HEK293 (cell line): ENCODE data around the gene CENPH.

Experiments
- BCL11B ChIP-seq: fragments of 450-650 bp; formaldehyde crosslinking; IDR thresholded peaks from 2 replicates; pipeline ENCODE4 v1.5.1; 2016; ENCODE audit warnings: low read depth, missing biosample characterization, missing genetic modification characterization
- ELK4 ChIP-seq: IDR thresholded peaks from 2 replicates; pipeline ENCODE4 v1.6.1; 2011; ENCODE audit warnings: mild to moderate bottlenecking, low read depth, low read length, borderline replicate concordance
- GFI1B ChIP-seq: fragments of 450-650 bp; formaldehyde crosslinking; IDR thresholded peaks from 2 replicates; pipeline ENCODE4 v1.5.1; 2016; ENCODE audit warnings: missing biosample characterization, missing genetic modification characterization
- HOXC10 ChIP-seq: sonication (generic); formaldehyde crosslinking; IDR thresholded peaks from 2 replicates; pipeline ENCODE4 v1.8.1; 2023; ENCODE audit warnings: mild to moderate bottlenecking, missing genetic modification reagents
- KLF10 ChIP-seq: fragments of 450-650 bp; IDR thresholded peaks from 2 replicates; pipeline ENCODE4 v1.5.1; 2018; ENCODE audit warnings: missing biosample characterization, mild to moderate bottlenecking, missing genetic modification characterization
- OSR2 ChIP-seq: fragments of 450-650 bp; formaldehyde crosslinking; IDR thresholded peaks from 2 replicates; pipeline ENCODE4 v1.5.1; 2016; ENCODE audit warnings: missing biosample characterization, missing genetic modification characterization
- SALL2 ChIP-seq: fragments of 450-650 bp; formaldehyde crosslinking; IDR thresholded peaks from 2 replicates; pipeline ENCODE4 v1.5.0; 2017; ENCODE audit warnings: missing biosample characterization, mild to moderate bottlenecking, missing genetic modification characterization, borderline replicate concordance
- SCRT2 ChIP-seq: fragments of 450-650 bp; formaldehyde crosslinking; IDR thresholded peaks from 2 replicates; pipeline ENCODE4 v1.5.1; 2016; ENCODE audit warnings: missing biosample characterization, missing genetic modification characterization
- TSHZ1 ChIP-seq: fragments of 450-650 bp; formaldehyde crosslinking; IDR thresholded peaks from 2 replicates; pipeline ENCODE4 v1.5.1; 2016; ENCODE audit warnings: missing biosample characterization, missing genetic modification characterization, borderline replicate concordance
- ZBTB17 ChIP-seq: fragments of 450-650 bp; formaldehyde crosslinking; IDR thresholded peaks from 2 replicates; pipeline ENCODE4 v1.5.1; 2016; ENCODE audit warnings: missing biosample characterization, missing genetic modification characterization
- ZFP37 ChIP-seq: fragments of 450-650 bp; formaldehyde crosslinking; IDR thresholded peaks from 2 replicates; pipeline ENCODE4 v1.5.1; 2016; ENCODE audit warnings: missing biosample characterization, missing genetic modification characterization
- ZNF10 ChIP-seq: fragments of 450-650 bp; formaldehyde crosslinking; IDR thresholded peaks from 2 replicates; pipeline ENCODE4 v1.5.1; 2017; ENCODE audit warnings: missing biosample characterization, missing genetic modification characterization
- ZNF140 ChIP-seq: fragments of 450-650 bp; formaldehyde crosslinking; IDR thresholded peaks from 2 replicates; pipeline ENCODE4 v1.5.1; 2016; ENCODE audit warnings: missing biosample characterization, missing genetic modification characterization
- ZNF148 ChIP-seq: fragments of 450-650 bp; formaldehyde crosslinking; IDR thresholded peaks from 2 replicates; pipeline ENCODE4 v1.5.0; 2017; ENCODE audit warnings: missing biosample characterization, missing genetic modification characterization, borderline replicate concordance
- ZNF155 ChIP-seq: fragments of 450-650 bp; formaldehyde crosslinking; IDR thresholded peaks from 2 replicates; pipeline ENCODE4 v1.5.1; 2016; ENCODE audit warnings: missing biosample characterization, missing genetic modification characterization
- ZNF157 ChIP-seq: fragments of 450-650 bp; formaldehyde crosslinking; IDR thresholded peaks from 2 replicates; pipeline ENCODE4 v1.5.1; 2016; ENCODE audit warnings: missing biosample characterization, missing genetic modification characterization
- ZNF19 ChIP-seq: fragments of 450-650 bp; formaldehyde crosslinking; IDR thresholded peaks from 2 replicates; pipeline ENCODE4; 2016; ENCODE audit warnings: missing biosample characterization, missing genetic modification characterization, low read depth
- ZNF202 ChIP-seq: fragments of 450-650 bp; formaldehyde crosslinking; IDR thresholded peaks from 2 replicates; pipeline ENCODE4 v1.5.1; 2016; ENCODE audit warnings: missing biosample characterization, missing genetic modification characterization, borderline replicate concordance
- ZNF23 ChIP-seq: fragments of 450-650 bp; formaldehyde crosslinking; IDR thresholded peaks from 2 replicates; pipeline ENCODE4 v1.5.1; 2016; ENCODE audit warnings: missing biosample characterization, missing genetic modification characterization, borderline replicate concordance
- ZNF24 ChIP-seq: fragments of 450-650 bp; formaldehyde crosslinking; IDR thresholded peaks from 2 replicates; pipeline ENCODE4 v1.5.1; 2016; ENCODE audit warnings: missing biosample characterization, missing genetic modification characterization
- ZNF350 ChIP-seq: fragments of 450-650 bp; formaldehyde crosslinking; IDR thresholded peaks from 2 replicates; pipeline ENCODE4 v1.5.0; 2017; ENCODE audit warnings: missing biosample characterization, mild to moderate bottlenecking, missing genetic modification characterization
- ZNF394 ChIP-seq: fragments of 450-650 bp; formaldehyde crosslinking; IDR thresholded peaks from 2 replicates; pipeline ENCODE4 v1.5.1; 2016; ENCODE audit warnings: missing biosample characterization, missing genetic modification characterization, mild to moderate bottlenecking, moderate library complexity, borderline replicate concordance
- ZNF423 ChIP-seq: fragments of 450-650 bp; formaldehyde crosslinking; IDR thresholded peaks from 2 replicates; pipeline ENCODE4 v1.5.1; 2016; ENCODE audit warnings: missing biosample characterization, missing genetic modification characterization
- ZNF555 ChIP-seq: fragments of 450-650 bp; formaldehyde crosslinking; conservative IDR thresholded peaks from 2 replicates; pipeline ENCODE4 v1.5.1; 2017; ENCODE audit warnings: missing biosample characterization, mild to moderate bottlenecking, missing genetic modification characterization, inconsistent platforms
- ZNF585B ChIP-seq: fragments of 450-650 bp; formaldehyde crosslinking; IDR thresholded peaks from 2 replicates; pipeline ENCODE4 v1.5.1; 2016; ENCODE audit warnings: missing biosample characterization, missing genetic modification characterization
- ZNF596 ChIP-seq: fragments of 450-650 bp; IDR thresholded peaks from 2 replicates; pipeline ENCODE4 v1.5.0; 2018; ENCODE audit warnings: missing biosample characterization, mild to moderate bottlenecking, missing genetic modification characterization, moderate library complexity
- ZNF600 ChIP-seq: fragments of 450-650 bp; formaldehyde crosslinking; IDR thresholded peaks from 2 replicates; pipeline ENCODE4 v1.5.1; 2016; ENCODE audit warnings: missing biosample characterization, missing genetic modification characterization
- ZNF623 ChIP-seq: fragments of 450-650 bp; formaldehyde crosslinking; IDR thresholded peaks from 2 replicates; pipeline ENCODE4 v1.5.1; 2016; ENCODE audit warnings: missing biosample characterization, missing genetic modification characterization
- ZNF624 ChIP-seq: fragments of 450-650 bp; formaldehyde crosslinking; IDR thresholded peaks from 2 replicates; pipeline ENCODE4 v1.5.1; 2017; ENCODE audit warnings: missing biosample characterization, missing genetic modification characterization
- ZNF830 ChIP-seq: fragments of 450-650 bp; IDR thresholded peaks from 2 replicates; pipeline ENCODE4 v1.5.0; 2018; ENCODE audit warnings: missing biosample characterization, missing genetic modification characterization, low read depth, mild to moderate bottlenecking, moderate library complexity
- ZNF843 ChIP-seq: fragments of 450-650 bp; formaldehyde crosslinking; IDR thresholded peaks from 2 replicates; pipeline ENCODE4 v1.5.1; 2016; ENCODE audit warnings: missing biosample characterization, missing genetic modification characterization
- ZSCAN23 ChIP-seq: fragments of 450-650 bp; formaldehyde crosslinking; IDR thresholded peaks from 2 replicates; pipeline ENCODE4 v1.5.1; 2016; ENCODE audit warnings: missing biosample characterization, missing genetic modification characterization

CENPH gene

GRCh38 chr5:69217548-69218526 is 28.5 kb downstream of the CENPH start (continued):
- peak; percentile 77 for TF ChIP-seq ZSCAN23
- TF ChIP-seq ZNF423 (tag by site-specific recombination): peak; percentile 97
- TF ChIP-seq ZNF843 (tag by site-specific recombination): peak; percentile 69; the same call in 1 of the 2 replicates
- no peak for TF ChIP-seq HOXC10 (CRISPR knock-in tag)
- TF ChIP-seq ZNF585B (tag by site-specific recombination): no peak
- no peak; the same call in 1 of the 2 replicates for TF ChIP-seq ZNF24
- no peak for TF ChIP-seq ZNF202 (tag by site-specific recombination)
- peak; percentile 9; the same call in 1 of the 2 replicates for TF ChIP-seq ZNF10 (tag by site-specific recombination)
- TF ChIP-seq ZNF350 (tag by site-specific recombination): no peak
- peak; percentile 88 for TF ChIP-seq ZNF600 (tag by site-specific recombination)
- TF ChIP-seq KLF10: peak; percentile 67; the same call in 1 of the 2 replicates
- peak; percentile 93 for TF ChIP-seq ZFP37
- TF ChIP-seq ZNF23: no peak
- no peak for TF ChIP-seq ZNF830 (tag by site-specific recombination)
- TF ChIP-seq ELK4: no peak
- TF ChIP-seq ZNF624 (tag by site-specific recombination): no peak
- peak; percentile 93 for TF ChIP-seq ZBTB17 (tag by site-specific recombination)
- peak; percentile 50; the same call in 1 of the 2 replicates for TF ChIP-seq OSR2
- TF ChIP-seq SCRT2 (tag by site-specific recombination): peak; percentile 84
- no peak for TF ChIP-seq ZNF148 (tag by site-specific recombination)
- no peak for TF ChIP-seq GFI1B (tag by site-specific recombination)
- TF ChIP-seq ZNF155 (tag by site-specific recombination): no peak
- no peak for TF ChIP-seq ZNF596
- no peak for TF ChIP-seq ZNF140 (tag by site-specific recombination)
- no peak for TF ChIP-seq SALL2 (tag by site-specific recombination)
- peak; percentile 19; the same call in 1 of the 2 replicates for TF ChIP-seq ZNF623 (tag by site-specific recombination)
- no peak for TF ChIP-seq ZNF19
- peak; percentile 81; the same call in 1 of the 2 replicates for TF ChIP-seq BCL11B
- TF ChIP-seq ZNF555: no peak
- TF ChIP-seq ZNF157 (tag by site-specific recombination): no peak
- peak; percentile 73; the same call in 1 of the 2 replicates for TF ChIP-seq ZNF394 (tag by site-specific recombination)
- peak; percentile 52; the same call in 1 of the 2 replicates for TF ChIP-seq TSHZ1
